ENCODE results near the gene TLE4.

Gene TLE4

GRCh38 chr9:79664375-79664831 is 92.6 kb downstream of the TLE4 start:
- no peaks in the 10 kb centered on the region for H3K36me3 ChIP-seq (ENCODE audit: insufficient read depth, low read length)
- H3K9ac ChIP-seq (ENCODE audit: low read depth, low read length): no peak overlapping the region
- peaks cover 39% of the 10 kb centered on the region for H3K4me1 ChIP-seq (ENCODE audit: insufficient read depth, low read length)
- no peaks in the 10 kb centered on the region for H3K9me3 ChIP-seq (ENCODE audit: control insufficient read depth, insufficient read depth, low read length)

DNA sequence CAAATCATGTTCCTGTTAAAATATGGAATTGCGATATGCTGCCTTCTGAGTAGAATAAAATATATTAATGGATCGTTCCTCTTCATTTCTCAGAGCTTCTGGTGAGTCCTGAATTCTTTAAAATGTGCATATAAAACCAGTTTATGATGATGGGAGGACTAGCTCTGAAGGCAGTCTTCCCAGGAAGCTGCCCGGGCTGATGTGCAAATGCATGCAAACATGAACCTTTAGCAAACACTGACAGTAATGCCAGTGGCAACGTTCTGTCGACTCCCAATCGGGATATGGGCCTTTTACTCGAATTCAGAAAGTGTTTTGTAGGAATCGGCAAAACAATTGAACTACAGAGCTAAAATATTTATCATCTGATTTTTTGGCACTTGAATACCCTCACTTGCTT is 93.6 kb downstream of the TLE4 start:
- Histone ChIP-seq H3K9ac (ENCODE audit: low read depth, low read length) (no peak overlapping the region), H3K36me3 (ENCODE audit: insufficient read depth, low read length) (no peaks in the 10 kb centered on the region), H3K4me1 (ENCODE audit: insufficient read depth, low read length) (peaks cover 44% of the 10 kb centered on the region), H3K9me3 (ENCODE audit: control insufficient read depth, insufficient read depth, low read length) (no peaks in the 10 kb centered on the region)

- Histone ChIP-seq H3K9ac (ENCODE audit: low read depth, low read length) (no peak overlapping the region), H3K36me3 (ENCODE audit: insufficient read depth, low read length) (no peaks in the 10 kb centered on the region), H3K9me3 (ENCODE audit: control insufficient read depth, insufficient read depth, low read length) (no peaks in the 10 kb centered on the region), H3K4me1 (ENCODE audit: insufficient read depth, low read length) (peaks cover 46% of the 10 kb centered on the region)
Measured at GRCh38 chr9:79665931-79666330, 94.2 kb downstream of the TLE4 start.

DNA sequence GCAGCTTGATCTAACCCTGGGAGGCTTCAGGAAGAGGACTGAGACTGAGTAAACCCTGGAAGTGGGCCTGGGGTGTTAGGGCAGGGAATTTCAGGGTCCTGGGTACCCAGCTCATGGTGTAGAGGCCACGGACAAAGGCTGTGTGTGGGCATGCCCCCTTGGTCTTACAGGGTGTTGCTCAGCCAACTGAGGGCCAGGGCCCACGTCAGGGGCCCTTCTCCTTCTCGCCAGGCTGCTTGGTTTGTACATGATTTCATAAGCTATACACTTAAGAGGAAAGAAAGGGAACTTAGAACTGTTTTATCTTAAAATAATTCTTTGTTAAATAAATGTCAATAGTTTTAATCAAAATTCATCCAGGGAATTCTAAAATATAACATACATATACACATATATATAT is 95.4 kb downstream of the TLE4 start:
- H3K9ac ChIP-seq (ENCODE audit: low read depth, low read length): no peak overlapping the region
- no peaks in the 10 kb centered on the region for H3K9me3 ChIP-seq (ENCODE audit: control insufficient read depth, insufficient read depth, low read length)
- H3K36me3 ChIP-seq (ENCODE audit: insufficient read depth, low read length): no peaks in the 10 kb centered on the region
- peaks cover 47% of the 10 kb centered on the region for H3K4me1 ChIP-seq (ENCODE audit: insufficient read depth, low read length)

DNA sequence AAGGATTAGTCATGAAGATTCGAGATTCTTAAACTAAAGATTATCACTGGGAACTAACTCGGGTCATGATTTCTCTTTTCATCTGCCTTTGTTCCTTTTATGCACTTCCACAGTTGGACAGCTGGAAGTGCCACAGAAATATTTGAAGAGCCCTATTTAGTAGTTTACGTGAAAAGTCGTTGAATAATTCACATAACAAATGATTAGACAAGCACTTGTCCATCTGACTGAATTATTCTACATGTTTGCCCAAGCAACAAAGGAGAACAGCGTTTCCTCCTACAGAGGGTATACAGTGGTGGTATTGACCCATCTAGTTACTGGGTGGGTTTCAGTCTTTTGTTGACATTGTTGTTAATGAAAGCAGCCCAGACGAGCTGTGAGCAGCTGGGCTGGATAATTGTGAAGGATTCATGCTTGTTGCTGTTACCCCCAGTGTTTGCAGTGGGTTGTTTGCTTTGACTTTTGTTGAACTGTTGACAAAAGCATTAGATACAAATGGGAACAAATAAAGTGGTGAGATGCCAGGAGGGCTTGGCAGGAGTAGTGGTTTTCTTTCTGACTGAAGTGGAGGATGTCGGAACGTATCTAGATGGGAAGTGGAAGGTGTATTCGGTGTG is 96.2 kb downstream of the TLE4 start:
- no peaks in the 10 kb centered on the region for H3K9me3 ChIP-seq (ENCODE audit: control insufficient read depth, insufficient read depth, low read length)
- H3K36me3 ChIP-seq (ENCODE audit: insufficient read depth, low read length): no peaks in the 10 kb centered on the region
- peaks cover 45% of the 10 kb centered on the region for H3K4me1 ChIP-seq (ENCODE audit: insufficient read depth, low read length)
- no peak overlapping the region for H3K9ac ChIP-seq (ENCODE audit: low read depth, low read length)

DNA sequence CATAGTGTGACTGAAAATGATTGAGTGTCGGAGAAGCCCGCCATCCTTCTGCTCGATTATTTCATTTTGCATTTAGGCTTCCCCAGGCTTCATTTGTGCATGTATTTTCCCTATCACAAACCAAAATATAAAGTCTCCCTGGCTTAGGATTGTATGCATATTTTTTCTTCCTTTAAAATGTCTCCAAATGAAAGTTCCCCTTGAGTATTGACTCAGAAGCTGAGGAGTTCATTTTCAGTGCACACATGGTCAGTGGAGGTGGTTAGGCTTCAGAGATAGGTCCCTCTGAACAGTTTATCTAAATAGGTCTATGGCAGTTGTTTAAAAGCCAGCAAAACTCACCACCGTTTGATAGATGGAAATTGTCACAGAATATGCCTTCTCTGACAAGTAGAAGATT is 97.2 kb downstream of the TLE4 start:
- Histone ChIP-seq H3K9me3 (ENCODE audit: control insufficient read depth, insufficient read depth, low read length) (no peaks in the 10 kb centered on the region), H3K4me1 (ENCODE audit: insufficient read depth, low read length) (peaks cover 37% of the 10 kb centered on the region), H3K36me3 (ENCODE audit: insufficient read depth, low read length) (no peaks in the 10 kb centered on the region), H3K9ac (ENCODE audit: low read depth, low read length) (no peak overlapping the region)

GRCh38 chr9:79670269-79670961 is 98.7 kb downstream of the TLE4 start:
- H3K9me3 ChIP-seq (ENCODE audit: control insufficient read depth, insufficient read depth, low read length): no peaks in the 10 kb centered on the region
- peaks cover 23% of the 10 kb centered on the region for H3K4me1 ChIP-seq (ENCODE audit: insufficient read depth, low read length)
- no peak overlapping the region for H3K9ac ChIP-seq (ENCODE audit: low read depth, low read length)
- H3K36me3 ChIP-seq (ENCODE audit: insufficient read depth, low read length): no peaks in the 10 kb centered on the region

GRCh38 chr9:79671558-79671957 is 99.8 kb downstream of the TLE4 start:
- Histone ChIP-seq H3K9me3 (ENCODE audit: control insufficient read depth, insufficient read depth, low read length) (no peaks in the 10 kb centered on the region), H3K9ac (ENCODE audit: low read depth, low read length) (no peak overlapping the region), H3K36me3 (ENCODE audit: insufficient read depth, low read length) (no peaks in the 10 kb centered on the region), H3K4me1 (ENCODE audit: insufficient read depth, low read length) (peaks cover 22% of the 10 kb centered on the region)

DNA sequence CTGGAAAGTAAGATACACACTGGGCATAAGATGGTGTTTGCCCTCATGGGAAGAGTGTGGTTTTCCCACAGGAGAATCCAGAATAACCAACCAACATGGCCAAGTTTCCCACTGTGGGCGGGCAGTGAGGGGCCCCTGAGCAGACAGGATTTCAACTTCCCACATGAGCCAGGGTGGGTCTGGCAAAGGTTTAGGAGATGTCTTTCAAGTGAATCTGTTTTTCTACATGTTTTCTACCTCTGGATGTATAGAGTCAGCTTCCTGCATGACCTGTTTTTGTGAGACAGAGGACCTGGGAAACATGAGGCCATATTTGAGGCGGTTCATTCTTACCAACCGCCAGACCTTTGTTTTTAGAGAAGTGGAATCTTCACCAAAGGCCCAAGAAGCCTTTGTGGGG is 100.5 kb downstream of the TLE4 start:
- no peaks in the 10 kb centered on the region for H3K9me3 ChIP-seq (ENCODE audit: control insufficient read depth, insufficient read depth, low read length)

DNA sequence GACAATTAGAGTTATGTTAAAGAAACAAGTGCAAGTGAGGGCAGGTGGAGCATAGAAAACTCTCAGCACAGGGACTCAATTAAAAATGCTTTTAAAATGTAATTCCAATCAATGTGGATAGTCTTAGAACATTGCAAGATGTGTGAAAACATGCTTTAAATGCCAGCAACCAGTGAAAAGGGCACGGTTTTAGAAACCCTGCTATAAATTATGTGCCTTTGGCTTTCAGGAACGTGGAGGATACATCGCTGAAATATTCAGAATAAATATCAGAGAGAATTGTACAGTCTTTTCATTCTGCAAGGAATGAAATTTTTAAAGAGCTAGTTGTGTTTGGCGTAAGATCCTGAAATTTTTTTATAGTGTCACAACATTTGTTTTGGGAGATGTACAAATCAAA is 101.1 kb downstream of the TLE4 start:
- Histone ChIP-seq H3K36me3 (ENCODE audit: insufficient read depth, low read length) (no peaks in the 10 kb centered on the region), H3K4me1 (ENCODE audit: insufficient read depth, low read length) (peaks cover 22% of the 10 kb centered on the region), H3K9me3 (ENCODE audit: control insufficient read depth, insufficient read depth, low read length) (no peaks in the 10 kb centered on the region), H3K9ac (ENCODE audit: low read depth, low read length) (no peak overlapping the region)

More for the DNA sequence above, 100.5 kb downstream of the TLE4 start:
- no peaks in the 10 kb centered on the region for H3K36me3 ChIP-seq (ENCODE audit: insufficient read depth, low read length)
- H3K9ac ChIP-seq (ENCODE audit: low read depth, low read length): no peak overlapping the region
- peaks cover 22% of the 10 kb centered on the region for H3K4me1 ChIP-seq (ENCODE audit: insufficient read depth, low read length)

GRCh38 chr9:79673614-79674013 is 101.8 kb downstream of the TLE4 start:
- Histone ChIP-seq H3K36me3 (ENCODE audit: insufficient read depth, low read length) (no peaks in the 10 kb centered on the region), H3K4me1 (ENCODE audit: insufficient read depth, low read length) (peaks cover 22% of the 10 kb centered on the region), H3K9me3 (ENCODE audit: control insufficient read depth, insufficient read depth, low read length) (no peaks in the 10 kb centered on the region), H3K9ac (ENCODE audit: low read depth, low read length) (no peak overlapping the region)

DNA sequence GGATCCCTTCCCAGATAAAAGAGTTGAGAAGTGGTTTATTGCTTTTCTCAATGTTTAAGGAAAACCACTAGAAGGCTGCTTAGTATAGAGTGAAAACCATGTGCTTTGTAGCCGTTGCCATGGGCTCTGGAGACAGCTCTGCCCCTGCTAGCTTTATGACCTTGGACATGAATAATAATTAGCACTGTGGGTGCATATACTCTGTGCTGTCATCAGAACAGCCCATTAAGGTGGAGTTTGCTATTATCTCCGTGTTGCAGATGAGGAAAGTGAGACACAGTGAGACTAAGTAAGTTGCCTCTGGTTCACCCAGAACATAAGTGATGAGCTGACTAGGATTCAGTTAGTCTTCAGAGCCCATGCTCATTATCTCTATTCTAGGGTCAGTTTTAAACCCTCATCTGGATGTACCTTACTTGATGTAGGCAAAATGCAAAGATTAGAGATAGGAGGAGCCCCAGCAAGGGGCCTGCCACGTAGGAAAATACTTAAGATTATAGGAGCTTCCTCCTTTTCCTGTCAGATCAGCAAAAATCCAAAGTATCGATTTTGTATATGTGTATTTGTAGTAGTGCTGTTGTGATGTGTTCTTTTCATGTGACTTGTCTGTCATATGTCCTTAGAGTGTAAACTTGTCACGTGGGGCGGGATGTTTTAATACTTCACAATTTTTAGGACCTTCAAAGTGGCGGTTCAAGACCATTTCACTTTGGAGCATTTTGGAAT is 102.5 kb downstream of the TLE4 start:
- Histone ChIP-seq H3K4me1 (ENCODE audit: insufficient read depth, low read length) (peaks cover 22% of the 10 kb centered on the region), H3K9me3 (ENCODE audit: control insufficient read depth, insufficient read depth, low read length) (no peaks in the 10 kb centered on the region), H3K36me3 (ENCODE audit: insufficient read depth, low read length) (no peaks in the 10 kb centered on the region), H3K9ac (ENCODE audit: low read depth, low read length) (no peak overlapping the region)

GRCh38 chr9:79681576-79681975 is 109.8 kb downstream of the TLE4 start:
- Histone ChIP-seq H3K36me3 (ENCODE audit: insufficient read depth, low read length) (no peaks in the 10 kb centered on the region), H3K4me1 (ENCODE audit: insufficient read depth, low read length) (peaks cover 6% of the 10 kb centered on the region; the same call in 1 of the 2 replicates), H3K9me3 (ENCODE audit: control insufficient read depth, insufficient read depth, low read length) (no peaks in the 10 kb centered on the region), H3K9ac (ENCODE audit: low read depth, low read length) (no peak overlapping the region)

GRCh38 chr9:79682076-79682736 is 110.4 kb downstream of the TLE4 start:
- no peak overlapping the region for H3K9ac ChIP-seq (ENCODE audit: low read depth, low read length)
- H3K9me3 ChIP-seq (ENCODE audit: control insufficient read depth, insufficient read depth, low read length): no peaks in the 10 kb centered on the region
- H3K36me3 ChIP-seq (ENCODE audit: insufficient read depth, low read length): no peaks in the 10 kb centered on the region
- H3K4me1 ChIP-seq (ENCODE audit: insufficient read depth, low read length): peaks cover 6% of the 10 kb centered on the region; the same call in 1 of the 2 replicates
